Activated T-cell treated with anti-CD3 and anti-CD28 coated beads for 1 hour (primary cell): Measurements from ENCODE around the gene MTRFR.

Experiments
- DNase-seq: peaks from one replicate; pipeline ENCODE4 v3.0.0-alpha.2; 2020; ENCODE audit warnings: low read depth

MTRFR gene

DNA sequence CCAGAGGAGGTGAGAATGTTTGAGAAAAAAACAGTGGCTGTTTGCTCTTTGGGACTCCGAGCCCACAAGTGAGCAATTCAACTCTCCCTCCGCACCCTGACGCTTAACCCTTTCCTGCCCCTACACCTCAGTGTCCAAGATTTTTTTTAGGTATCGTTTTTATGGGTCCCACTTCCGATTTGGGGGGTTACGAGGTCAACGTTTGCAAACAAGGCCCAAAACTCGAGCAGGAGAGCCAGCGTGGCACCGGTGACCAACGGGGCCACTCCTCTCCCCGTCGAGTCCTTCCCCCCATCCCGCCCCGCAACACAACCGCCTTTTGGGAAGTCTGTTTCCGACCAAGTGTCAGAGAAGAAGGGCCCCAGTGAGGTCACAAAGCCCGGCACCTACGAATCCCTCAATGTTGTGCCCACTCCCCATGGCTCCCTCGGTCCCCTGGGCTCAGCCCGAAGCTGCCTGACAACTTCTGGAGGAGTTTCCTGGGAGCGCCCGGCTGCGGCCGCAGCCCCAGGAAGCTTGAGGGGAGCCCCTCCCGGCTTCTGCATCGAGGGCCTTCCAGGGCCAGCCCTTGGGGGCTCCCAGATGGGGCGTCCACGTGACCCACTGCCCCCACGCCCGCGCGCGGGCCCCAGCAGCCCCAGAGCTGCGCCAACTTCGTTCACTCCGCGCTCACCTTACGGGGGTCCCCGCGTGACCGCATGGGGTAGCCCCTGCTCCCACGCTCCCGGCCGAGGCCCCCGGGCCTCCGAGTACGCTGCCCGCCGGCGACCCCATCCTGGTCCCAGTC lies 37.2 kb downstream of the MTRFR start:
- no peak for DNase-seq

DNA sequence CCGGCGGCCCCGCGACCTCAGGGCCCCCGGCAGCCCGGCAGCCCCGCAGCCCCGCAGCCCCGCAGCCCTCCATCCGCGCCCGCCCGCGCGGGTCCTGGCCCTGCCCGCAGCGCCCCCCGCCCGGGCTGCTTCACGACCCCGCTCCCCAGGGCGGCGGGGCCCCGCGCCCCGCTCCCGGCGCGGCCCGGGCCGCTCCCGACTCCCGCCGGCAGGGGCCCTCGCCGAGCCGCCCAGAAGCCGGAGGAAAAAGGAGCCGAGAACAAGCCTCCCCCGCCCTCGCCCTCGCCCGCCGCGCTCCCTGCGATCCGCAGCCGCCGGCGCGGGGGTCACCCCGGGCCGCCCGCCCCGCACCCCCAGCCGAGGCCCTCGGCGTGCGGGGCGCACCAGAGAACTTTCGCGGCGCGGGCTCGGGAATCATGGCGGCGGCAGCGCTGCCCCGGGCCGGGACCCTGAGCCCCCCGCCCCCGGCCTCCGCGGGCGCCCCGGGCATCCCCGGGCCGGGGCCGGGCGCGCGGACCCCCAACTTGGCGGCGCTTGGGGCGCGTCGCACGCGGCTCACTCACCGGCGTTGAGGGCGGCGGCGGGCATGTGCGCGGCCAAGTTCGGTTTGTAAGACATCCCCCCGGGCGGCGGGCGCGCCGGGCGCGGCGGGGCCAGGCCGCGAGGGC lies 37.9 kb downstream of the MTRFR start:
- DNase-seq, result peak; percentile 65

- DNase-seq, result no peak
Observed at GRCh38 chr12:123273166-123273565, 39.9 kb downstream of the MTRFR start.

DNA sequence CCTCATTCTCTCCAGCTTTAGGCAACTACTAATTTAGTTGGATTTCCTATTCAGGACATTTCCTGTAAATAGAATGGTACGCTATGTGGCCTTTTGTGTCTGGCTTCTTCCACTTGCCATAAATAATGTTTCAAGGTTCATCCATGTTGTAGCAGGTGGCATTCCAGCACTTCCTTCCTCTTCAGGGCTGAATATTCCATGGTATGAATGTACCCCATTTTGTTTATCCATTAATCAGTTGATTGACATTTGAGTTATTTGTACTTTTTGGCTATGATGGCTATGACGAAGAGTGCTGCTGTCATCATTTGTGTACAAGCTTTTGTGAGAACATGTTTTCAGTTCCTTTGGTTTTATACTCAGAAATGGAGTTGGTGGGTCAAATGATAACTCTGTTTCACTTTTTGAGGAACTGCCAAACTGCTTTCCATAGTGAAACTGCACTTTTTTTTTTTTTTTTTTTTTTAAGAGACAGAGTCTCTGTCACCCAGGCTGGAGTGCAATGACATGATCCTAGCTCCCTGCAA lies 44.9 kb downstream of the MTRFR start:
- no peak for DNase-seq

DNA sequence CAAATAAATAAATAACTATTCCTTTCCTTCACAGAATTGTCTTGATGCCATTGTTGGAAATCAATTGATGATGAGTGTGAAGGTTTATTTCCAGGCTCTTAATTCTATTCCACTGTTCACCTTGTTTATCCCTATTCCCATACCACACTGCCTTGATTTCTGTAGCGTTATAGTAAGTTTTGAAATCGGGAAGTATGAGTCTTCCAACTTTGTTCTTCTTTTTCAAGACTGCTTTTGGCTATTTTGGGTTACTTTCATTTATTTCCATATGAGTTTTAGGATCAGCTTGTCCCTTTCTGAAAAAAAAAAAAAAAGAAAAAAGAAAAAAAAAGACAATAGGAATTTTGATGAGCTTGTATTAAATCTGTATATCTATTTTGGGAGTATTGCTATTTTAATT lies 47.7 kb downstream of the MTRFR start:
- DNase-seq, result no peak

DNA sequence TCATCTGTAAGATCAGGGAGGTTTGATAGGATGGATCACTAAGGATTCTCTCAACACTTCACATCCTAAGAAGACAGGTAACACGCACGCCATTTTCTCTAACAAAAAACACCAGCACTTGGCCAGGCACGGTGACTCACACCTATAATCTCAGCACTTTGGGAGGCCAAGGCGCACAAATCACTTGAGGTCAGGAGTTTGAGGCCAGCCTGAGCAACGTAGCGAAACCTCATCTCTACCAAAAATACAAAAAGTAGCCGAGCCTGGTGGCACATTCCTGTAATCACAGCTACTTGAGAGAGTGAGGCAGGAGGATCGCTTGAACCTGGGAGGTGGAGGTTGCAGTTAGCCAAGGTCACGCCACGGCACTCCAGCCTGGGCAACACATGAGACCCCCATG lies 48.9 kb downstream of the MTRFR start:
- DNase-seq, result no peak

- no peak for DNase-seq
Observed at GRCh38 chr12:123283461-123283860, 50.2 kb downstream of the MTRFR start.

DNA sequence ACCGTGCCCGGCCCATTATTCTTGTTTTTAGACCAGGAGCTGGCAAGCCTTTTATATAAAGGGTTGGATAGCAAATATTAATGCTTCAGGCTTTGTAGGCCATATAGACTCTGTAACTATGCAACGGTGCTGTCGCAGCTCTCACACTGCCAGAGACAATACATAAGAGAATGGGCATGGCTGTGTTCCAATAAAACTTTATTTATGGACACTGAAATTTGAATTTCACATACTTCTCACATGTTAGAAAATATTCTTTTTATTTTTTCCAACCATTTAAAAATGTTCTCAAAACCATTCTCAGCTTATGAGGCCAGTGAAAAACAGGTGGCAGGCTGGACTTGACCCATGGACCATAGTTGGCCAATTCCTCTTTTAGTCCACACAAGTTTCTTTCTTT lies 51.4 kb downstream of the MTRFR start:
- DNase-seq, result no peak

DNA sequence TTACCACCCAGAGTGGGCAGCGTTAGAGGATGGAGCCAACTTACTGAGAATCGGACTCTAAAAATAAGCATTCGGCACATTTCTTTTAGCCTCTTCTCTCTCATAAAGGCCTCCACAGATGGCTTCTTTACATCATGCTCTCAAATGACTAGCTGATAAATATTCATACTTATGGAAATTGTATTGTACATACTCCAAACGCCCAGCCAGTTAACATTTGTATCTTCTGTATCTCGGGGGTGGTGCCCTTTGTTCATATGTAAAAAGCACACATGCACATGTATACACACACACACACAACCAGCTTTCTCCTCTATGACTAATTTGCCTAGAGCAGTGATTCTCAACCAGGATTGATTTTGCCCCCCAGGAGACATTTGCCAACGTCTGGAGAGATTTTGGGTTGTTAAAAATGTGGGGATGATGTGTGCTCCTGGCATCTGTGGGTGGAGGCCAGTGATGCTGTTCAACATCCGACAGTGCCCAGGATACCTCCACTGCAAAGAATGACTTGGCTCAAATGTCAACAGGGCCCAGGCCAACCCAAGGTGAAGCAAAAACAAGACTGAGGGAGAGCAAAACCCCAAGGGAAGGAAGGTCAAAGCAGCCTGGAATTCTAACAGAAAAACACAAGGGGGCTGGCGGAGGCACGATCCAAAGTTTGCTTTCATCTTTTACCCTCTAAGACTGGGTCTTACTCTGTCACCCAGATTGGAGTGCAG lies 53.6 kb downstream of the MTRFR start:
- no peak for DNase-seq

GRCh38 chr12:123288751-123289346 lies 55.6 kb downstream of the MTRFR start:
- no peak for DNase-seq

GRCh38 chr12:123289911-123290310 lies 56.7 kb downstream of the MTRFR start:
- no peak for DNase-seq

- no peak for DNase-seq
Observed at GRCh38 chr12:123293178-123293760, 60.0 kb downstream of the MTRFR start.

GRCh38 chr12:123305136-123305535 lies 71.9 kb downstream of the MTRFR start:
- DNase-seq, result no peak

GRCh38 chr12:123306200-123306599 lies 73.0 kb downstream of the MTRFR start:
- DNase-seq, result no peak
